Measurements from ENCODE around the gene DAP3. TPM values are rescaled to one million over a fixed set of nuclear protein-coding genes. Genes with fewer than 3 reads are reported as not detected.
"Not testable (repeated sequence)": the region's sequence is repeated elsewhere in the genome, so short reads cannot be mapped to it uniquely, and the experiment has no call there.

The DAP3 gene
- total and polyA plus RNA-seq, 9 of the 15 experiments (the other 6 are each of a cell fraction or from before 2014, with no cell fraction given): 155 to 484 (median 298) TPM

DNA sequence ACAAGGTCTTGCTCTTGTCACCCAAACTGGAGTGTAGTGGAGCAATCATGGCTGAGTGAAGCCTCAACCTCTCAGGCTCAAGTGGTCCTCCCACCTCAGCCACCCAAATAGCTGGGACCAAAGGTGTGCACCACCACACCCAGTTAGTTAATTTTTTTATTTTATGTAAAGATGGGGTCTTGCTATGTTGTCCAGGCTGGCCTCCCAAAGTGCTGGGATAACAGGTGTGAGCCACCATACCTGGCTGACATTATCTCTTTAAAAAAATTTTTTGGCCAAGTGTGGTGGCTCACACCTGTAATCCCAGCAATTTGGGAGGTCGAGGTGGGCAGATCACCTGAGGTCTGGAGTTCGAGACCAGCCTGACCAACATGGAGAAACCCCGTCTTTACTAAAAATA lies 70.1 kb downstream of the DAP3 start:
- FAIRE-seq; H2AFZ ChIP-seq (ENCODE audit: low read depth, low read length); H3K27me3 ChIP-seq (ENCODE audit: control insufficient read depth in 2 of 2, insufficient read depth in 2 of 2, low read length in 2 of 2); POLR2A ChIA-PET; H4K20me1 ChIP-seq (replicated peaks; ENCODE audit: control insufficient read depth, insufficient read depth, low read length); intact Hi-C loops (cut with micrococcal nuclease); ATAC-seq; H3K4me2 ChIP-seq (ENCODE audit: insufficient read depth, low read length); H3K4me1 ChIP-seq (replicated peaks in 1 of 2; ENCODE audit: control insufficient read depth in 2 of 2, insufficient read depth in 2 of 2, low read length in 2 of 2); H3K9ac ChIP-seq (ENCODE audit: insufficient read depth in 1 of 2, low read depth in 2 of 2, low read length in 2 of 2); H3K27ac ChIP-seq (ENCODE audit: extremely low read depth, low read depth, low read length); H3K9me3 ChIP-seq (replicated peaks; ENCODE audit: control insufficient read depth, insufficient read depth, low read depth, low read length); DNase-seq (ENCODE audit: extremely low read depth in 1 of 4, low spot score in 3 of 4); CTCF ChIA-PET (ENCODE audit: low intra/inter-chr PET ratio); BruUV-seq (replicated peaks); H3K4me3 ChIP-seq; H3K9me1 ChIP-seq (ENCODE audit: control insufficient read depth, insufficient read depth, low read length); H3K79me2 ChIP-seq (ENCODE audit: control insufficient read depth, insufficient read depth, low read length); in situ Hi-C loops (cut with MboI): not testable (repeated sequence)
- peak; percentile 57 for TF ChIP-seq RBM25 (IDR thresholded peaks at IDR 0.05; ENCODE audit: low read depth, low read length, severe bottlenecking)
- TF ChIP-seq ZNF121 (CRISPR knock-in tag; conservative IDR thresholded peaks at IDR 0.05): peak; percentile 89
- 100% methylated on average over 2 of the region's 3 CpGs for WGBS (ENCODE audit: insufficient coverage, low coverage, missing lambda C conversion rate)
- peaks cover 84% of the 10 kb centered on the region for H3K36me3 ChIP-seq (ENCODE audit: control insufficient read depth, insufficient read depth, low read length)

DNA sequence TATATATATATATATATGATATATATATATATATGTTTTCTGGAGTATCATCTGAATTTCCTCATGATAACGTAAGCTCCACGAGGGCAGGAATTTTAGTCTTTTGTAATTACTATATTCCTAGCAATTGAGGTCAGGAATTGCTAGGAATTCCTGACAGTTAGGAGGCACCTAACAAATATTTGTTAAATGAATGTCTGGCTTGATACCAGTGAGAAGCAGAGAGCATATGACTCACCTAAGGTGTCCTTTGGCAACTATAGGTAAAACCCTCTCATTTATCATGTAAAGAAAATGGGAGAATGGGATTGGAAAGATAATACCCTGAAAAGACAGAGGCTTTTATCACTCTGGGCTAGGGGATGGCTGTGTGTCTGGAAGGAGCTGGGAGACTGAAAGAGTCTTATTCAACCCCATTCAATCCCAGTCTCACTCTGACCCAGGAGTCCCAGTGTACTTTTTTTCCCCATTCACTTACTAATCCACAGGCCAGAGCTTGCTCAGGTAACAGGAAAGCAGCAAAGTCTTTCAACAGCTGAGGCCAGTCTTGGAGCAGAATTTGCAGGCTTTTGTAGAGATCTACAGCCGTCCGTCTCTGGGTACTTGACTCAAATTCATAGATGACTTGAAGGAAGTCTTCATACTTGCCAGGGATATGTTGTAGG lies 71.2 kb downstream of the DAP3 start:
- no peaks in the 10 kb centered on the region for H3K9me1 ChIP-seq (ENCODE audit: control insufficient read depth, insufficient read depth, low read length)
- H2AFZ ChIP-seq (ENCODE audit: low read depth, low read length): no peak overlapping the region
- intact Hi-C loops (cut with micrococcal nuclease): no loop called here
- no peaks in the 10 kb centered on the region for H3K79me2 ChIP-seq (ENCODE audit: control insufficient read depth, insufficient read depth, low read length)
- H3K4me3 ChIP-seq: no peak overlapping the region
- no peak for ATAC-seq
- DNase-seq (ENCODE audit: extremely low read depth in 1 of 4, low spot score in 3 of 4): no peak
- BruUV-seq (replicated peaks): no TSS peak
- no peaks in the 10 kb centered on the region for H4K20me1 ChIP-seq (replicated peaks; ENCODE audit: control insufficient read depth, insufficient read depth, low read length)
- in situ Hi-C loops (cut with MboI): no loop called here
- H3K4me1 ChIP-seq (replicated peaks in 1 of 2; ENCODE audit: control insufficient read depth in 2 of 2, insufficient read depth in 2 of 2, low read length in 2 of 2): no peaks in the 10 kb centered on the region; a peak in 2 of 5 replicates
- FAIRE-seq: no peak
- H3K9ac ChIP-seq (ENCODE audit: insufficient read depth in 1 of 2, low read depth in 2 of 2, low read length in 2 of 2): no peak overlapping the region
- H3K36me3 ChIP-seq (ENCODE audit: control insufficient read depth, insufficient read depth, low read length): peaks cover 85% of the 10 kb centered on the region
- H3K27me3 ChIP-seq (ENCODE audit: control insufficient read depth in 2 of 2, insufficient read depth in 2 of 2, low read length in 2 of 2): no peaks in the 10 kb centered on the region
- no peaks in the 10 kb centered on the region for H3K9me3 ChIP-seq (replicated peaks; ENCODE audit: control insufficient read depth, insufficient read depth, low read depth, low read length)
- POLR2A ChIA-PET: interaction anchor here (0.7 kb wide), 1 partner anchor 161 kb away, joined by 3 read pairs; no protein-coding TSS in a partner anchor
- no peak overlapping the region for H3K4me2 ChIP-seq (ENCODE audit: insufficient read depth, low read length)
- WGBS (ENCODE audit: insufficient coverage, low coverage, missing lambda C conversion rate): 97% methylated on average over 4 of the region's 4 CpGs
- CTCF ChIA-PET (ENCODE audit: low intra/inter-chr PET ratio): no interaction called here
- no peak overlapping the region for H3K27ac ChIP-seq (ENCODE audit: extremely low read depth, low read depth, low read length)
- TF ChIP-seq, protein P1, sequence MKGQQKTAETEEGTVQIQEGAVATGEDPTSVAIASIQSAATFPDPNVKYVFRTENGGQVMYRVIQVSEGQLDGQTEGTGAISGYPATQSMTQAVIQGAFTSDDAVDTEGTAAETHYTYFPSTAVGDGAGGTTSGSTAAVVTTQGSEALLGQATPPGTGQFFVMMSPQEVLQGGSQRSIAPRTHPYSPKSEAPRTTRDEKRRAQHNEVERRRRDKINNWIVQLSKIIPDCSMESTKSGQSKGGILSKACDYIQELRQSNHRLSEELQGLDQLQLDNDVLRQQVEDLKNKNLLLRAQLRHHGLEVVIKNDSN (CRISPR knock-in tag; IDR thresholded peaks at IDR 0.05): no peak
- TF ChIP-seq RFX7 (CRISPR knock-in tag; IDR thresholded peaks at IDR 0.05) (no peak), HDGF (IDR thresholded peaks at IDR 0.05) (no peak), SUPT5H (IDR thresholded peaks at IDR 0.05) (no peak), TCF7 (IDR thresholded peaks at IDR 0.05; ENCODE audit: borderline replicate concordance) (no peak), SNIP1 (IDR thresholded peaks at IDR 0.05; ENCODE audit: low read depth) (no peak), ZNF311 (CRISPR knock-in tag; IDR thresholded peaks at IDR 0.05) (no peak), TEAD1 (CRISPR knock-in tag; IDR thresholded peaks at IDR 0.05) (no peak), RBM15 (IDR thresholded peaks at IDR 0.05; ENCODE audit: insufficient read depth, low read length) (no peak)
- TF ChIP-seq, protein P2, sequence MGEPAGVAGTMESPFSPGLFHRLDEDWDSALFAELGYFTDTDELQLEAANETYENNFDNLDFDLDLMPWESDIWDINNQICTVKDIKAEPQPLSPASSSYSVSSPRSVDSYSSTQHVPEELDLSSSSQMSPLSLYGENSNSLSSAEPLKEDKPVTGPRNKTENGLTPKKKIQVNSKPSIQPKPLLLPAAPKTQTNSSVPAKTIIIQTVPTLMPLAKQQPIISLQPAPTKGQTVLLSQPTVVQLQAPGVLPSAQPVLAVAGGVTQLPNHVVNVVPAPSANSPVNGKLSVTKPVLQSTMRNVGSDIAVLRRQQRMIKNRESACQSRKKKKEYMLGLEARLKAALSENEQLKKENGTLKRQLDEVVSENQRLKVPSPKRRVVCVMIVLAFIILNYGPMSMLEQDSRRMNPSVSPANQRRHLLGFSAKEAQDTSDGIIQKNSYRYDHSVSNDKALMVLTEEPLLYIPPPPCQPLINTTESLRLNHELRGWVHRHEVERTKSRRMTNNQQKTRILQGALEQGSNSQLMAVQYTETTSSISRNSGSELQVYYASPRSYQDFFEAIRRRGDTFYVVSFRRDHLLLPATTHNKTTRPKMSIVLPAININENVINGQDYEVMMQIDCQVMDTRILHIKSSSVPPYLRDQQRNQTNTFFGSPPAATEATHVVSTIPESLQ (CRISPR knock-in tag; IDR thresholded peaks at IDR 0.05): no peak
- TF ChIP-seq, protein P3, sequence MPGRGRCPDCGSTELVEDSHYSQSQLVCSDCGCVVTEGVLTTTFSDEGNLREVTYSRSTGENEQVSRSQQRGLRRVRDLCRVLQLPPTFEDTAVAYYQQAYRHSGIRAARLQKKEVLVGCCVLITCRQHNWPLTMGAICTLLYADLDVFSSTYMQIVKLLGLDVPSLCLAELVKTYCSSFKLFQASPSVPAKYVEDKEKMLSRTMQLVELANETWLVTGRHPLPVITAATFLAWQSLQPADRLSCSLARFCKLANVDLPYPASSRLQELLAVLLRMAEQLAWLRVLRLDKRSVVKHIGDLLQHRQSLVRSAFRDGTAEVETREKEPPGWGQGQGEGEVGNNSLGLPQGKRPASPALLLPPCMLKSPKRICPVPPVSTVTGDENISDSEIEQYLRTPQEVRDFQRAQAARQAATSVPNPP (IDR thresholded peaks at IDR 0.05; ENCODE audit: borderline replicate concordance, insufficient read depth, insufficient read length): no peak
